NCI-H128 (cell line): Measurements from ENCODE around the gene CNTNAP2.

Source experiments
- DNase-seq: peaks from one replicate; lab custom pipeline; 2025; ENCODE audit not compliant: unreplicated experiment; lab: John Stamatoyannopoulos, UW

The CNTNAP2 gene

DNA sequence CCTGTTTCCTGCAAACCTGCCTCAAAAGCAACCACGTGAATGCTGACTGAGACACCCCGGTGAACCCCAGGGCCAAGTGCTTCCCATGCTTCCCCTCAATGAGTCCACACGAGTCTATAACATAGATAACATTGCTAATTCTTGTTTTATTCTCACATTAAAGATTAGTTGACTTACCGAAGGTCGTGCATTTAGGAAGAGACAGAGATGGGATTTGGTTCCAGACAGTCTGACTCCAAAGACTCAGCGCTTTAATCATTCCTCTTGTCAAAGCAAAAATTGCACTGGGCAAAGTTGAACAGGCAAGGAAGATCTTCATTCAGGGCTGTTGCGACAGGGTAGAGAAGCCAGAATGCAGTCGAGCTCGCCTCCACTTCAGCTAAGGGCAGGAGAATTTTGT, 2038.4 kb downstream of the CNTNAP2 start:
- no peak for DNase-seq

DNA sequence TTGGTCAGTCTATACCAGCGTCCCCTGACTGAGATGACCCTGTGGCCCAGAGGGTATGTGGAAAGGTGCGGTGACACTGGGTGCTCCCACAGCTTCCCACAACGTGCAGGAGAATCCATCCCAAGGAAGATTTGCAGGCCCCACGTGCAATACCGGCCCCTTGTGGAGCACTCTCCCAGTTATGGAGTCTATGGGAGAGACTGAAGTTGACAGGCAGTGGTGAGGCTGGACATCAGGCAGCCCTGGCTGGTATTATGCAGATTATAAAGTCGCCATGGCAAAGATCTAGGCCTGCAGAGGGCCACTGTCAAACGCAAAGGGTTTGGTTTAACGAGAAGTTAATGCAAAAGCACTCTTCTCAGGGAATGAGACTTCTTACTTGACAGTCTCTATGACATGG, 2039.2 kb downstream of the CNTNAP2 start:
- no peak for DNase-seq

DNA sequence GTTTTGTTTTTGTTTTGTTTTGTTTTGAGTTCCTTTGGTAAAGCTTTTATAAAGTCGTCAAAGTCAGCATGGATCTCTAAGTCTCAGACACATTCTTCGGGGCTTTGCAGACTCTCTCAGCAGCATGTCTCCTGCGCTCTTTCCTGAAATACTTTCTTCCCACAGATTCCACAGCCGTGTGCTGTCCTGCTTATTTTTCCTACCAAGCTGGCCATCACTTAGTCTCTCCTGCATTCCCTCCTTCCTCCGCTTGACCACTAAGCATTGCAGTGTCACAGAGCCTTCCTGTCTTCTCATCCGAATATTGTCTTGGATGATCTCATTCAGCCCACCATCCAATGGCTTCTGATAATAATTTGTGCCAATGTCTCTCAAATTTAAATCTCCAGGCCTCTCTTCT, 2039.6 kb downstream of the CNTNAP2 start:
- DNase-seq, result no peak

DNA sequence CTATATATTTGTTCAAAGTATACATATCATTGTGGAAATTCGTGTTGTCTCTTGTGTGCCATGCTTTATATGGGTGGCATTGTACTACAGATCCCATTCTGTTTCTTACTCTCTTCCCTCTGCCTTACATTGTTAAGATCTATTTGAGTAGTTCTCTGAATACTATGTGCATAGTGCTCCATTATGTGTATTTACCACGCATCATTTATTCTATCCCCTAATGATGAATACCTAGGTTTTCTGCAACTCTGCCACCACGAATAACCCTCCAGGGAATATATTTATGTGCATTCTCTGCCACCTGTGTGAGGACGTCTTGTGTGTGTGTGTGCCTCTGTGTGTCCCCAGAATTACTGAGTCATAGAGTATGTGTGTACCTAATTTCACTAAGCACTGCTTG, 2042.7 kb downstream of the CNTNAP2 start:
- DNase-seq, result no peak

DNA sequence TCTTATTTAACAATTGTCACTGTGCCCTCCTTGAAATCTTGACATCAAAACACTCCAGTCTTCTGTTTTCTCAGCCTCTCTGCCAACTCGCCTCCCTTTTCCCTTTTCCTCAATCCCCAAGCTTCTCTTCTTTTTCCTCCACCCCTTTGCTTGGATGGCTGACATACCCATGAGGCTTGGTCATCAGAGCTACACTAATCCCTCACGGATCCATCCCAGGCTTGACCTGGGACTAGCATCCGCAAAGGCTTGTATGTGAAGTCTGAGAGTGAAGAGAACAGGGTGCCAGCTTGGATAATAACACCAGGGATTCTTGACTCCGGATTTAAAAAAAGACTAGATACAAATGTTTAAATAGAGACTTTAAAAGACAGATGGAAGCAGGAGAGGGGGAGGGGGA, 2045.2 kb downstream of the CNTNAP2 start:
- no peak for DNase-seq

DNA sequence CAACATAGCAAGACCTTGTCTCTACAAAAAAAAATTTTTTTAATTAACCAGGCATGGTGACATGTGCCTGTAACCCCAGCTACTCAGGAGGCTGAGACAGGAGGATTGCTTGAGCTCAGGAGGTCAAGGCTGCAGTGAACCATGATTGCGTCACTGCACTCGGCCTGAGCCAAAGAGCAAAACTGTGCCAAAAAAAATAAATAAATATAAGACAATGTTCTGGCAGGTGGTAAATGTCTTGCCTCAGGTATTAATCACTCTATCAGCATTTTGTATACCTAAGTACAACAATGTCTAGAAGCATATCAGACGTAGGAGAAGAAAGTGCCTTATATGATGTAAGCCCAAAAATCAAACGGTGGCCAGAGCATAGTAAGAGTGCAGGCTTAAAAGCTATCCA, 2046.2 kb downstream of the CNTNAP2 start:
- no peak for DNase-seq

DNA sequence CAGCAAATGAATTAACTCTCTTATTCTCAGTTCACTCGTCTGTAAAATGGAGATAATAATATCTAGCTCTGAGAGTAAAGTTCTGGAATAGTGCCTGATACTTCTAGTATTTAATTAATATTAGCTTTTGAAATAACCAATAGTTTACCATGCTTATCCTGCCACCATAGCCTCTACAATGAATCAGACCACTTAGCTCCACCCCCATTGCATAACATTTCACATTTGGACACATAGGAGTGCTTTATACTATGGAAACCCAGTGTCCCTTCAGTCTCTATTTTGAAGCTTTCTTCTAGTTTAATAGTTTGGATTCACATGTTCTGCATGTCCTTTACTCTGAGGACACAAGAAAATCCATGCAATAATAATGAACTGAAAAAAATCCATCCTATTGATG, 2046.6 kb downstream of the CNTNAP2 start:
- DNase-seq, result no peak

DNA sequence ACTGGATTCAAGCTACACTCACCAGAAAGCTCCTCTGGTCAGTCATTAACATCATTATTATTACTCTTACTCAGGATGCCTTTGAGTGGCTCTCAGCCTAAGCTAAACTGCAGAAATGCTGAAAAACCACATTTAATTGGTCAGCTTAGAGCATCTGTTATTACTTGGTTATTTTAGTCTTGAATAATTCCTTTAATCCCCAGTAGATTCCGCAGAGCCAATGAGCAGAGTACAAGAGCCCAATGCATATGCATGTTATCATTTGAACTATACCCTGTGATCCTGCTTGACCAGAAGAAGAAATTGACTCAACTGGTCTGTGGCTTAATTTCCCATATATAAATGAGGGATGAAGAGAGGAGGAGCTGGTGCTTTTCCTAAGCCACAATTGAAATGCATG, 2056.3 kb downstream of the CNTNAP2 start:
- no peak for DNase-seq

DNA sequence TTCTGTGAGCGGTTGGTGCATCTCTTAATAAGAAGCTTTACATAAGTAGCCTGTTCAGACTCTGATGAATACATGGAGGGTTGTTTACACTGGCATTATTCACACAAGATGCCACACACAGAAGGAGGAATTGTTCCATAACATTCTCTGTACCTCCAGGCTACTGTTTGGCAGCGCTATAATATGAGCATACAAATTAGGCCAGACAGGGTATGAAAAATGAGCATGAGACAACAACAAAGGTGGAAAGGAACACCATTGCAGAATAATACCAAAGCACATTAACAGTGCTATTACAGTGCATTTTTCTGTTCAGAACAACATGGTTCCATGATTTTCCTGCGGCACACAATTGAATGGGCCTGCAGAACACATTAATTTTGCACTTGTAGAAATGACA, 2056.8 kb downstream of the CNTNAP2 start:
- DNase-seq, result no peak

DNA sequence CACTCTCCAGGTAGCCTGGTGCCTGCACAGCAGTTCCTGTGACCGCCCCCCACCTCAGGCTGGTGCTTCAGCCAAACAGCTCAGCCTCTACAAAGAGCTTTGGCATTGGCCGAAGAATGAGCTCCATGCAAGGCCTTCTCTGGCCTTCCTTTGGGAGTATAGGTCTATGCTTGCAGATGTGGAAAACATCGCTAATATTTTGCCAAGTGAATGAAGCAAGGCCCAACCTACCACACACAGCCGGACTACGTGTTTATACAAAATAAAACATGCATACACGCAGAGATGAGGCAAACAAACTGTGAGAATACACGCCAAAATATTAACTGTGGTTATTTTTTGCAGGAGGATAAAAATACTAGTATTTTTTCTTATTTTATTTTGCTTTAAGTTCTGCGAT, 2057.8 kb downstream of the CNTNAP2 start:
- DNase-seq, result no peak

DNA sequence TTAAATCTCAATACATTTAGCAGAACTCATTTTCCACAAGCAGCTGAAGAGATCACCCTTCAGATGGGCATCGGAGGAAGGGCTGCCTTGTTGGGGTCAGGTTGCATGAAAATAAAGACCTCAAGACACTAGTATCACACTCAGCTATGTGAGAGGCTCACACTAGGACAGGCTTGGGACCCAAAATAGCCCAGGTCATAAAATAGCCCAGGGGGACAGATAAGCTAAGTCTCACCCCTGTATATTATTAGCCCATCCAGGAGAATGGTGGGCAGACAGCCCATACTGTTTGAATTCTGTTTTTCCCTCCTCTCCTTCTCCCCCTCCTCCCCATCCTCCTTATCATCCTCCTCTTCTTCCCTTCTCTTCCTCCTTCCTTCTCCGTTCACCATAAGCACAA, 2058.9 kb downstream of the CNTNAP2 start:
- DNase-seq, result no peak

DNA sequence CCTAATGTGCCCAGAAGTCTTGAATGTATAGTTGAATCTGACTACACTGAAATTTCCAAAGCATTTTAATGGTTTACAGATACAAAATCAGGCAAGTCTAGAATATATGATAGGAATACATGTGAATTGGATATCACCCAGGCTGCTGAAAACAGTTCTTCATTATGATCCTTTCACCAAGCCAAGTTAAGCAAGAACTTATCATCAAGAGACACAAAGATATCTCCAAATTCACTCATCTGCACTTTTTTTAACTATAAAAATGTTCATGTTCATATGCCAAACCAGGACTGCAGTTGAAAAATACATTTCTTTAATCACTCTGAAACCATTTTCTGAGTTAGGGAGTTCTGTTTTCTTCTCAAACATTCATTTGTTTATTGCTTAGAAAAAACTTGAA, 2061.4 kb downstream of the CNTNAP2 start:
- no peak for DNase-seq

DNA sequence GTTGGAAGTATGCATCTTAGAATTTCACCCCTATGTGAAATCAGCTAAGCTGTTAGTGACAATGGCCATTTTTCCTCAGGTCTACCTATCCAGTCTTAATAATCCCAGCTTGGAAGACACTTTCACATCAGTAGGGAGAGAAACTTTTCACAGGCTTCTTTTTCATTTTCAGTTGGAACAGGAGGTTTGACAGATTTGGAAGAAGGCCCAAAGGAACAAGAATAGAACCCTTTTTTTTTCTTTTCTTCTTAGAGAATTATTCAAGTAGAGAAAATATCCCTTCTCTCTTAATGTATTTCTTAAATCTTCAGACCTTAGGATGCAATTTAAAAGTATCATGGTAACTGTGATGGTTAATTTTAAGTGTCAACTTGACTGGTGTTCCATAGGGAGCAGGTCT, 2063.5 kb downstream of the CNTNAP2 start:
- DNase-seq, result no peak

DNA sequence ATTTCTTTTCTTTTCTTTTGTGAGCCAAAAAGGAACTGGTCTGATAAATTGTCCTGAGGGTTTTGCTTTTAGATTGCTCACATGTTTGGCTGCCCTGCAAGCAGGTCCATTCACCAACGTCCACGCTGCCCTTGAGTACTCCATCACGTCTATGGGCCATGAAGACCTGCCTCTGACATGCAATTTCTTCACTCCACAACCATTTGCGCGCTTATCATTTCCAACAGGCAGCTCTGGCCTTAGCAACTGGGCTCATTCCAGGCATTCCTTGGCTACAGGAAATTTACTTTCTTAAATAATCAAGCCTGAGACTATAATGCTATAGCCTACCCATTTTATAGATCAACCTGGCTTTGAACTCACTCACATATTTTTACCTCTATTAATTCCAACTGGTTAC, 2065.7 kb downstream of the CNTNAP2 start:
- no peak for DNase-seq

DNA sequence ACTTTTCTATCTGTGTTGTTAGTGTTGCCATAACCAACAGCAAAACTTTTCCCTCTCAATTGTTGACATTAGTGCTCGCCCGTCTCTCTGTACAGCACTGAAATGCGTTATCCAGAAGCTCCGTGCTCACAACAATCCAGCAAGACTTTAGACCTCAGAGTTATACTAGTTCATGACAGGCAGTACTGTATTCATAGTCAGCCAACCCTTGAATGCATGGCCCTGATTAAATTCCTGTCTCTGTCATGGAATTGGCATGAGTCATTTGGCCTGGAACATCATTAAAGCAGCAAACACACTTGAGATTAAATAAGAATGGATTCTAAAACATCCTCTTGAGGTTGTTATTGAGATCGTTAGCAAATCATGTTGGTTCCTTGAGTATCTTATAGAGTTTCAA, 2068.4 kb downstream of the CNTNAP2 start:
- DNase-seq, result no peak

DNA sequence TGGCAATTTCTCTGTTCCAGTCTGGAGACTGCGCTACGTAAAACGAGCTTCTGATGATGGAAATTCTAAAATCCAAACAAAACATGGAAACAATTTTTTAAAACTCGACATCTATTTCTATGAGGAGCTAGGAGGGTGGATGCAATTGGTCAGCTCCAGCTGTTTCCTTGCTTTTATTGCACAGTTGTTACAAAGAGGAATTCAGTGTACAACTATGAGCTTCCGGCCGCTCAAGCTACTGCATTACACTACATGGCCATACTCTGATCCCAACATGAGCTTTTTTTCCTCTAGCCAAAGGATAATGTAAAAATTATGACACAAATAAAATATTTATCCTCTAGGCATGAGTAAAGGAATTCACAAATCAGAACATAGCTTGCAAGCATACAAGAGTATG, 2070.9 kb downstream of the CNTNAP2 start:
- DNase-seq, result no peak

DNA sequence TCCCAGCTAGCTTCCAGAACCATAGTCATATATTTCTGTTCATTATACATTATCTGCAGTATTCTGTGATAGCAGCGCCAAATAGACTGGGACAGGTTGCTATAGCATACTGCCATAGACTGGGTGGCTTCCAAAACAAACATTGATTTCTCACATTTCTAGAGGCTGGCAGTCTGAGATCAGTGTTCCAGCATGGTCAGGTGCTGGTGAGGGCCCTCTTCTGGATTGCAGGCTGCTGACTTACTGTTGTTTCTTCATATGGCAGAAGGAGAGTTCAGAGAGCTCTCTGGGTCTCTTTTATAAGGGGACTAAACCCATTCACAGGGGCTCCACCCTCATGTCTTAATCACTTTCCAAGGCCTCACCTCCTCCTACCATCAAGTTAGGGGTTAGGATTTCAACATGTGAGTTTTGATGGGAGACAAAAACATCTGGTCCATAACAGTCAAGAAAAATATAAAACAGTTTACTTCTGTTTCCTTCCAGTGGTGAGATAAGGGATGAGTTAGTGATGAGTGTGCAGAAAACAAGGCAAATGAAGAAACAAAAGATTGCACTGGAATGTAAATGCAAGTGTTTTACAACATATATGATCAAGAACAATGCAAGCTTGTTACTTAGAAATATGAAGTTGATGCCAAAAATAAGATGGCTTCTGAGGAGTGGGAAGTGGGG, 2074.9 kb downstream of the CNTNAP2 start:
- no peak for DNase-seq

DNA sequence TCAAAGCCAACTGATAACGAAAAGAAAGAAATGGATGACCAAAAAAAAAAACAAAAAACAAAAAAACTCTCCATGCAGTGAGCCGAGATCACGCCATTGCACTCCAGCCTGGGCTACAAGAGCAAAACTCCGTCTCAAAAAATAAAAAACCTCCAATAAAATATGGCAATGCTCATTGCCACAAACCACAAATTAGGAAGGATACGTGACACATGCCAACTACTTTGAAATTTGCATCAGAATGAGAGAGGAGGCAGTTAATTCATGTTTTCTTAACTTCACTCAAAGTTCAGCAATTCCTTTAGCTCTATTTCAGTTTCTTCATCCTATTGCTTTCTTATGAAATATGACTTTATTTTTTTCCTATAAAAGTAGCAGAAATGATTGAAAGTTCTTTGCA, 2075.9 kb downstream of the CNTNAP2 start:
- DNase-seq, result no peak

DNA sequence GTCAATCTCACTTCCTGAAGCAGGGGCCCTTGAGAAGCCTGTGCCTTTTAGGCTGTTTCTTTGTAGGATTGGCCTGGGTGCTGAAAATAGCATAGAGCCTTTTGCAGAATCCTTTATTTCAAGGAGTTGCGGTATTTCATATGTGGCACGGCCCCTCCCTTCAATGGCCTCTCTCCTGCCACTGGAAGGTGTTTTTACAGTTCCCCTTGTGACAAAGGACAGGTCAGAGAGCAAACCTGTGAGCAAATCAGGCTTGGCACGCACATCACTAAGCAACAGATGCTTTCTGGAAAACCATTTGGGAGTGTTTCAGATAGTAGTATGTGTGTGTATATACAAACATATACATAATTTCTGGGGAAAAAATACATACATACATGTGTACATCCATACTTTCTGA, 2085.4 kb downstream of the CNTNAP2 start:
- no peak for DNase-seq

DNA sequence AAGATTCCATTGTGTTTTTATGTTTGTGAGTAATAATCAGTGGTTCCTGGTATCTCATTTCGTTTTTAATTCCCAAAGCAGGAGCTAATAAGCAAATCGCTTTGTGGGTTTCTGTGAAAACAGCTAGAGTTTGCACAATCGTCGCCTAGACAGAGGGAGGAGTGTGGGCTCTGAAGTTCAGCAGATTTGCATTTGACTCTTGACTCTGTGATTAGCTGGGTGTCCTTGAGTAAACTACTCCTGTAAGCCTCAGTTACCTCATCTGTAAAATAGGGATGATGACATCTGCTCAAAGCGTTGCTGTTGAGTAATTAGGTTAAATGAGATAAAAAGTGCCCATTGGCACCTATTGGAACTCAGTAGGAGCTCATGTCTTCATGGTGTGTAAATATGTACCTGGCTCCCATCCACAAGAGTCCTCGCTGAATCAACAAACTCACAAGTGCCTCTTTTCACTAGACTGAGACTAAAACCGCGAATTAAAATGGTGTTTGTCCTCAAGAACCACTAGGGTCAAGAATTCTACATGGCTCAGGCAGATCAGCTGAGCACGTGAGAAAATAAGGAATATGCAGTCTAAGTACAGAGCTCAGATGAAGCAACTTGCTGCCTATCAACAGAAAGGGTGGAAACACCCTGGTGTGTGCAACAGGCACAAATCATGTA, 2088.2 kb downstream of the CNTNAP2 start:
- DNase-seq, result no peak

DNA sequence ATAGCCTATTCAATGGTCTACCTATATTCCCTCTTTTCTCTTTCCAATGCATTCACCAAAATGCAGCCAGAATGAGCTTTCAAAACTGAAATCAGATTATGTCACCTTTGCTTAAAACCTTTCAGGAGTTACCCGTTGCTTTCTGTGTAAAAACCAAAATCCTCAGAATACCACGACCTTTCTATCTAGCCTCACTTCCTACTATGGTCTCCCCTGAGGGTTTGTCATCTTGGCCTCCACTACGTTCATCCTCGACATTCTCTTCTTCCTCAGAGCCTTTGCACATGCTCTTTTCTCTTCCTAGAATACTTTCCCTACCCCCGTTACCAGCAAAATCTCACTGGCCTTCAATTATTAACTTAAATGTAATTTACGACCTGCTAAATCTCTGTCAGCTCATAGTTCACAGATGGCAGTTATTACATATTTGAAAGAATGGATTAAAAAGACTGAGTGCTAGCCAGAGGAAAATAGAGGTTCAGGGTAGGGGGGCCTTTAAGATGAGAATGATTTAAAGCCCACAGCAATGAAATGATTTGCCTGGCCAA, 2093.1 kb downstream of the CNTNAP2 start:
- no peak for DNase-seq

DNA sequence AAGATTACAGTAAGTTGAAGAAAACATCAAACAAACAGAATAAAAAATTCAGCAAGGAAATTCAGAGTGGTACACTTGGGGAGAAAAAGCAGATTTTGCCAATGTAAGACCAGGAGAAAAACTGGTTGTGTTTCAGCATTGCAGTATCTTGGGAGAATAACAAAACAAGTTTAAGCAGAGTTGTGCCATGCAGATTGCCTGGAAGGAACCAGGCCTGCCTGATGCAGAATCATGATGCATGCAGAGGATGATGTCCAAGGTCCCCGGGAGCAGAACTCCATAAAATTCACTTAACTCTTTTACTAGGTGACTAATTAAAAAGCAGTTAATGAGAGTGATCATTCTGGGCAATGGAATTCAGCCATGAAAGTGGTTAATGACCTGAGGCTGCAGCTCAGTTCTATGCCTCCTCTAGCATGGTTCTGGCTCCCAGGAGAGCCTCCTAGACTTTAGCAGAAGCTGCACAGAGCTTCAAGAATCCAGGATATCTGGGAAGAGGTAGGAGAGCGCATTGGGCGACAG, 2094.3 kb downstream of the CNTNAP2 start:
- no peak for DNase-seq

DNA sequence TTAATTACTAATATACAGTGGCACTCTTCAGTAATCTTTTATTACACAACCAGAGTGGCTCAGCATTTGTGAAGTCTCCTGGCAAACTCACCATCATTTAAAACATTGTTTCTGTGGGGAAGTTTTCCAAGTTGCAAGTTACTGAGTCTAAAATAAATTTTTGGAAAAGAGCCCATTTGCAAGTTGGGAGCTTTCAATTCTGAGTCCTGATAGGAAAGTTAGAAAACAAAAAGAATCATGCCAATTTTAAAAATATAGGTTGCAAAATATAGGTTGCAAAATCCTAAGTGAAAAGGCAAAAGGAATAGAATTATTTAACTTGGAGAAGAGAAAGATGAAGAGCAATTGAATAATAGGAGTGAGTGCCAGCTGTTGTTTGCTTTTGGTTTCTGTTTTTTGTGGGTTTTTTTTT, 2095.1 kb downstream of the CNTNAP2 start:
- no peak for DNase-seq
